Measurements from ENCODE around the gene TRAM2.

TRAM2 gene

GRCh38 chr6:52564856-52565255 lies 12.0 kb downstream of the TRAM2 start:
- H3K4me3 ChIP-seq (ENCODE audit: control insufficient read depth, low read depth, low read length), result no peak overlapping the region
- DNase-seq (ENCODE audit: low read depth), result no peak
- TF ChIP-seq, protein P1, sequence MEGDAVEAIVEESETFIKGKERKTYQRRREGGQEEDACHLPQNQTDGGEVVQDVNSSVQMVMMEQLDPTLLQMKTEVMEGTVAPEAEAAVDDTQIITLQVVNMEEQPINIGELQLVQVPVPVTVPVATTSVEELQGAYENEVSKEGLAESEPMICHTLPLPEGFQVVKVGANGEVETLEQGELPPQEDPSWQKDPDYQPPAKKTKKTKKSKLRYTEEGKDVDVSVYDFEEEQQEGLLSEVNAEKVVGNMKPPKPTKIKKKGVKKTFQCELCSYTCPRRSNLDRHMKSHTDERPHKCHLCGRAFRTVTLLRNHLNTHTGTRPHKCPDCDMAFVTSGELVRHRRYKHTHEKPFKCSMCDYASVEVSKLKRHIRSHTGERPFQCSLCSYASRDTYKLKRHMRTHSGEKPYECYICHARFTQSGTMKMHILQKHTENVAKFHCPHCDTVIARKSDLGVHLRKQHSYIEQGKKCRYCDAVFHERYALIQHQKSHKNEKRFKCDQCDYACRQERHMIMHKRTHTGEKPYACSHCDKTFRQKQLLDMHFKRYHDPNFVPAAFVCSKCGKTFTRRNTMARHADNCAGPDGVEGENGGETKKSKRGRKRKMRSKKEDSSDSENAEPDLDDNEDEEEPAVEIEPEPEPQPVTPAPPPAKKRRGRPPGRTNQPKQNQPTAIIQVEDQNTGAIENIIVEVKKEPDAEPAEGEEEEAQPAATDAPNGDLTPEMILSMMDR (conservative IDR thresholded peaks at IDR 0.05; ENCODE audit: control insufficient read depth, insufficient read depth, low read depth, low read length), result no peak

DNA sequence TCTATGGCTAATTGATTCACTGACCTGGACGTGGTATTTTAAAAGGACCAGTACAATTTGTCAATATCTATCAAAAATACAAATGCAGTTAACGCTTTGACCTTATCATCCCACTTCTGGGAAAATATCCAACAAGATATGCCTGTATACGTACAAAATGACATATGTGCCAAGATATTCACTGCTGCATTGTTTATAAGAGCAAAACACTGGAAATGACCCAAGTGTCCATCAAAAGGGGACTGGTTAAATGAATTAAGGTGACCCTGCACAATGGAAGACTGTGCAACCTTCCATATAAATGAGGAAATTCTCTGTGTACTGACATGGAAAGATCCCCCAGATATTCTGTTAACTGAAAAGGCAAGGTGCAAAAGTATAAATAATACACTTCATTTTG lies 13.9 kb downstream of the TRAM2 start:
- H3K4me3 ChIP-seq (ENCODE audit: control insufficient read depth, low read depth, low read length), result no peak overlapping the region
- DNase-seq (ENCODE audit: low read depth), result no peak
- TF ChIP-seq, protein P1 (conservative IDR thresholded peaks at IDR 0.05; ENCODE audit: control insufficient read depth, insufficient read depth, low read depth, low read length), result no peak

- peak; percentile 53 for DNase-seq (ENCODE audit: low read depth)
- TF ChIP-seq, protein P1 (conservative IDR thresholded peaks at IDR 0.05; ENCODE audit: control insufficient read depth, insufficient read depth, low read depth, low read length), result no peak
- no peak overlapping the region for H3K4me3 ChIP-seq (ENCODE audit: control insufficient read depth, low read depth, low read length)
Observed at GRCh38 chr6:52560462-52560861, 16.4 kb downstream of the TRAM2 start.

DNA sequence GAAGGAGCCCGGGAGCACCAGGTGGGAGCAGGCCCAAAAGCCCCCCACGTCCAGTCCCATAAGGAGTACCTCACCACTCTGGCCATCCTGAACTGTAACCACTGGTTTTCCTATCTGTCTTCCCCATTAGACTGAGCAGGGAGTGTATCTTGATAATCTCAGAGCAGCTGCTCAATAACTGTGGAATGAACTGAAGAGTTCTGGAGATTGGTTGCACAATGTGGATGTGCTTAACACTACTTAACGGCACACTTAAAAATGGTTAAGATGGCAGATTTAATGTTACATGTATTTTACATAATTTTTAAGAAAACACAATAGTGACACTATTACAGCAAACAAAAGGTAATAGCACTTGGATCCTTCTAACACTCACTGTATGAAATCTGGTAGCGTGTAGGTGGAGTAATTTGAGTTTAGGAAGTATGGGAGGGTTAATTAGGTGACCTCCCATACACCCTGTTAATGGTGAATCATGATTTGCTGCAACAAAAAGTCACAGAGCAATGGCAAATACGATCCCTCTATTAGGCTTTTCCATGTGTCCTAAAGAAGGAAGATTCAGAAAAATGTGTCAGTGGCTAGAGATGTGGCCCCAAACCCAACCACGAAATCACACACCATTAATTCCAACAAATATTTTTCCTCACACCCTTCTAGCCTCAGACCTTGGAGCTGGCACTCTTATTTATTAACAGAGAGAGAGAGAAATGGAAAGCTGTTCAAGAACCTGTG lies 18.4 kb downstream of the TRAM2 start:
- H3K4me3 ChIP-seq (ENCODE audit: control insufficient read depth, low read depth, low read length), result no peak overlapping the region
- DNase-seq (ENCODE audit: low read depth), result peak; percentile 50
- TF ChIP-seq, protein P1 (conservative IDR thresholded peaks at IDR 0.05; ENCODE audit: control insufficient read depth, insufficient read depth, low read depth, low read length), result no peak

DNA sequence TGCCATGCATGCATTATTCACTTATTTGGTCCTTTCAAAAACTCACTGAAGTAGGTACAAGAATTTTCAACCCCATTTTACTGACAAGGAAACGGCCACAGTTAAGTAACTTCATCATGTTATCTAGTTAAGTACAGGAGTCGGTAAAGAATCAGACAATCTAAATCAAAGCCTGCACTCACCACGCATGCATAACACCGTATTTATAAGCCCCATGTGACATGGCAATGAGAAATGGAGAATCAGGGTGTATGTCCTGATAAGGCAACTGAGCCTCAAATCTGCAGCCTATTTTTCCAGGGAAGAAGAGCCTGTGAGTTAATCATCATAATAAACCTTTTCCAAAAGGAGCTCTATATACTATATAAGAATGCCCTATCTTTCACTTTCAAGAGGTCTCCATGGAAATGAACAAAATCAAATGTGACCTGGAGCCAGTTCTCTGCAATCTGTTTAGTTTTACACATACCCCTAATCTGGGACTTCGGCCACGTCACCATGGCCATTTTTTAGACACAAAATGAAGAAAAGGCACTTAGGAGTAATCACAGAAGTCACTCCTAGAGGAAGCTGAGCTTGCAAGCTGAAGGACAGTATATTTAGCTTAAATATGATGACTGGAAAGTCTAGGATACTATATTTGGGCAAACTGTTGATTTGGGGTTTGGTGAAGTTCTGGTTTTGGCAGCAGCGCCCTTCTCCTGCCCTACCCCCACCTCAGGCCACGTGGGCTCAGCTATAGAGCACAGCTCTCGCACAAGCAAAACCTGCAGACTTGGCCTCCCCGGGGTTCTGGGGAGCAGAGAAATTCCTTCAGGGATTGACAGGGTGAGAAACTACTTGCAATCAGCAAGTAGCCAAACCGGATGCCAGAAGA lies 19.2 kb downstream of the TRAM2 start:
- TF ChIP-seq, protein P1 (conservative IDR thresholded peaks at IDR 0.05; ENCODE audit: control insufficient read depth, insufficient read depth, low read depth, low read length), result no peak
- no peak for DNase-seq (ENCODE audit: low read depth)
- H3K4me3 ChIP-seq (ENCODE audit: control insufficient read depth, low read depth, low read length), result no peak overlapping the region

- H3K4me3 ChIP-seq (ENCODE audit: control insufficient read depth, low read depth, low read length), result no peak overlapping the region
- TF ChIP-seq, protein P1 (conservative IDR thresholded peaks at IDR 0.05; ENCODE audit: control insufficient read depth, insufficient read depth, low read depth, low read length), result no peak
- no peak for DNase-seq (ENCODE audit: low read depth)
Observed at GRCh38 chr6:52555518-52556233, 21.2 kb downstream of the TRAM2 start.

Data from fibroblast of mammary gland (primary cell).